Measurements from ENCODE around the gene PLXNA4. TPM values are rescaled to one million over a fixed set of nuclear protein-coding genes. Genes with fewer than 3 reads are reported as not detected.

Gene PLXNA4
- total RNA-seq, 1 experiment from 2014 or later, result 0.10 TPM

DNA sequence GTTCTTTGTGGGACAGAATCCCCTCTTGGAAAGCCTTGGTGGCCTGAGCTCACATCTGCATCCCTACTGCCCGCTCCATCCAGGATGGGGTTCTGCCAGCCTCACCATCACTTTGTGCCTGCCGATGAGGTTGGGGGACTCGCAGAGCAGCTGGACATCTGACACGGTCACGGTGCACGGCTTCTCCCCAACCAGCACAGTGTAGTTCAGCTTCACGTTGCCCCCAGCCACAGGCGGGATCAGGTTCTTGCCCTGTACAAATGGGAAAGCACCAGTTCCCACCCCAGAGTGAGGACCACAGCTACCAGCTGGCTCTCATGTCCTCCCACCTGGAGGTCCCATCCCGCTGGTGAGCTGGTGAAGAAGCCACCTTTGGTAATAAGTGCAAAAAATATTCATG is 395.8 kb downstream of the PLXNA4 start:
- ATAC-seq (no peak), DNase-seq (ENCODE audit: low read depth, low spot score) (no peak)
- ChIA-PET POLR2A (no interaction called here), CTCF (no interaction called here)
- in situ Hi-C loops (cut with HindIII; ENCODE audit: low pct_unique_long_range_greater_than_20kb, low sequenced_read_pairs), result no loop called here
- no TSS peak for BruUV-seq (replicated peaks)
- intact Hi-C loops (cut with micrococcal nuclease; ENCODE audit: unreplicated experiment), result no loop called here
- no peak overlapping the region for H3K4me3 ChIP-seq (ENCODE audit: low read depth in 2 of 2, low read length in 2 of 2)
- H3K4me1 ChIP-seq (ENCODE audit: control insufficient read depth, insufficient read depth, low read length), result no peaks in the 10 kb centered on the region
- H3K9me3 ChIP-seq (ENCODE audit: control insufficient read depth, insufficient read depth, low read depth, low read length), result no peaks in the 10 kb centered on the region
- H3K36me3 ChIP-seq (ENCODE audit: control insufficient read depth, insufficient read depth, low read length), result no peaks in the 10 kb centered on the region
- TF ChIP-seq SIN3A (IDR thresholded peaks at IDR 0.05; ENCODE audit: borderline replicate concordance, insufficient read depth, low read depth, low read length), result no peak
- TF ChIP-seq, protein P1, sequence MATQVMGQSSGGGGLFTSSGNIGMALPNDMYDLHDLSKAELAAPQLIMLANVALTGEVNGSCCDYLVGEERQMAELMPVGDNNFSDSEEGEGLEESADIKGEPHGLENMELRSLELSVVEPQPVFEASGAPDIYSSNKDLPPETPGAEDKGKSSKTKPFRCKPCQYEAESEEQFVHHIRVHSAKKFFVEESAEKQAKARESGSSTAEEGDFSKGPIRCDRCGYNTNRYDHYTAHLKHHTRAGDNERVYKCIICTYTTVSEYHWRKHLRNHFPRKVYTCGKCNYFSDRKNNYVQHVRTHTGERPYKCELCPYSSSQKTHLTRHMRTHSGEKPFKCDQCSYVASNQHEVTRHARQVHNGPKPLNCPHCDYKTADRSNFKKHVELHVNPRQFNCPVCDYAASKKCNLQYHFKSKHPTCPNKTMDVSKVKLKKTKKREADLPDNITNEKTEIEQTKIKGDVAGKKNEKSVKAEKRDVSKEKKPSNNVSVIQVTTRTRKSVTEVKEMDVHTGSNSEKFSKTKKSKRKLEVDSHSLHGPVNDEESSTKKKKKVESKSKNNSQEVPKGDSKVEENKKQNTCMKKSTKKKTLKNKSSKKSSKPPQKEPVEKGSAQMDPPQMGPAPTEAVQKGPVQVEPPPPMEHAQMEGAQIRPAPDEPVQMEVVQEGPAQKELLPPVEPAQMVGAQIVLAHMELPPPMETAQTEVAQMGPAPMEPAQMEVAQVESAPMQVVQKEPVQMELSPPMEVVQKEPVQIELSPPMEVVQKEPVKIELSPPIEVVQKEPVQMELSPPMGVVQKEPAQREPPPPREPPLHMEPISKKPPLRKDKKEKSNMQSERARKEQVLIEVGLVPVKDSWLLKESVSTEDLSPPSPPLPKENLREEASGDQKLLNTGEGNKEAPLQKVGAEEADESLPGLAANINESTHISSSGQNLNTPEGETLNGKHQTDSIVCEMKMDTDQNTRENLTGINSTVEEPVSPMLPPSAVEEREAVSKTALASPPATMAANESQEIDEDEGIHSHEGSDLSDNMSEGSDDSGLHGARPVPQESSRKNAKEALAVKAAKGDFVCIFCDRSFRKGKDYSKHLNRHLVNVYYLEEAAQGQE (IDR thresholded peaks at IDR 0.05; ENCODE audit: insufficient read depth in 1 of 2, low read depth in 2 of 2, low read length in 1 of 2), result no peak
- no peak for TF ChIP-seq POLR2AphosphoS5 (IDR thresholded peaks at IDR 0.05; ENCODE audit: low read depth, low read length)
- no peak for TF ChIP-seq TCF7L2 (IDR thresholded peaks at IDR 0.05; ENCODE audit: low read depth, low read length)
- TF ChIP-seq, protein P2, sequence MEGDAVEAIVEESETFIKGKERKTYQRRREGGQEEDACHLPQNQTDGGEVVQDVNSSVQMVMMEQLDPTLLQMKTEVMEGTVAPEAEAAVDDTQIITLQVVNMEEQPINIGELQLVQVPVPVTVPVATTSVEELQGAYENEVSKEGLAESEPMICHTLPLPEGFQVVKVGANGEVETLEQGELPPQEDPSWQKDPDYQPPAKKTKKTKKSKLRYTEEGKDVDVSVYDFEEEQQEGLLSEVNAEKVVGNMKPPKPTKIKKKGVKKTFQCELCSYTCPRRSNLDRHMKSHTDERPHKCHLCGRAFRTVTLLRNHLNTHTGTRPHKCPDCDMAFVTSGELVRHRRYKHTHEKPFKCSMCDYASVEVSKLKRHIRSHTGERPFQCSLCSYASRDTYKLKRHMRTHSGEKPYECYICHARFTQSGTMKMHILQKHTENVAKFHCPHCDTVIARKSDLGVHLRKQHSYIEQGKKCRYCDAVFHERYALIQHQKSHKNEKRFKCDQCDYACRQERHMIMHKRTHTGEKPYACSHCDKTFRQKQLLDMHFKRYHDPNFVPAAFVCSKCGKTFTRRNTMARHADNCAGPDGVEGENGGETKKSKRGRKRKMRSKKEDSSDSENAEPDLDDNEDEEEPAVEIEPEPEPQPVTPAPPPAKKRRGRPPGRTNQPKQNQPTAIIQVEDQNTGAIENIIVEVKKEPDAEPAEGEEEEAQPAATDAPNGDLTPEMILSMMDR (IDR thresholded peaks at IDR 0.05), result no peak
- H3K27me3 ChIP-seq (ENCODE audit: control insufficient read depth, insufficient read depth, low read length), result no peaks in the 10 kb centered on the region; the same call in 1 of the 2 replicates
- no peak overlapping the region for H3K27ac ChIP-seq (ENCODE audit: low read length)

DNA sequence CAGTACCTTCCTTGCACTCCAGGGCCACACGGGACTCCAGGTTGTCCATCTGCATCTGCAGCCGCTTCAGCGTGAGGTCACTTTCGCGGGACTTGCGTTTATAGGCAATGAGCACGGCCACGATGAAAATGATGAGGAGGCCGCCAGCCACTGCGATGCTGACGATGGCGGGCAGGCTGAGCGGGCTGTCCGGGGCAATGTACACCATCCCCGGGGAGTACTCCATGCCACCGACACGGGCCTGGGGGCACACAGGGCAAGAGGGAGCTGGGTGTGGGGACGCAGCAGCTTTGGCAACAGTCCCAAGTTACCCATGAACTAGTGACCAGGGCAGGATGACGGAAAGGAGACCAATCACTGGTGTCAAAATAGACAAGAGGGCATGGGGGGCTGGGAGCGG is 396.6 kb downstream of the PLXNA4 start:
- H3K4me1 ChIP-seq (ENCODE audit: control insufficient read depth, insufficient read depth, low read length), result no peaks in the 10 kb centered on the region
- H3K27me3 ChIP-seq (ENCODE audit: control insufficient read depth, insufficient read depth, low read length), result no peaks in the 10 kb centered on the region; the same call in 1 of the 2 replicates
- in situ Hi-C loops (cut with HindIII; ENCODE audit: low pct_unique_long_range_greater_than_20kb, low sequenced_read_pairs) (no loop called here), intact Hi-C loops (cut with micrococcal nuclease; ENCODE audit: unreplicated experiment) (no loop called here)
- no peak overlapping the region for H3K27ac ChIP-seq (ENCODE audit: low read length)
- no peaks in the 10 kb centered on the region for H3K9me3 ChIP-seq (ENCODE audit: control insufficient read depth, insufficient read depth, low read depth, low read length)
- CTCF ChIA-PET, result no interaction called here
- POLR2A ChIA-PET, result no interaction called here
- DNase-seq (ENCODE audit: low read depth, low spot score) (no peak), ATAC-seq (no peak)
- no TSS peak for BruUV-seq (replicated peaks)
- no peak for TF ChIP-seq TCF7L2 (IDR thresholded peaks at IDR 0.05; ENCODE audit: low read depth, low read length)
- TF ChIP-seq, protein P2 (IDR thresholded peaks at IDR 0.05), result no peak
- TF ChIP-seq, protein P1 (IDR thresholded peaks at IDR 0.05; ENCODE audit: insufficient read depth in 1 of 2, low read depth in 2 of 2, low read length in 1 of 2), result no peak
- TF ChIP-seq SIN3A (IDR thresholded peaks at IDR 0.05; ENCODE audit: borderline replicate concordance, insufficient read depth, low read depth, low read length), result no peak
- no peak for TF ChIP-seq POLR2AphosphoS5 (IDR thresholded peaks at IDR 0.05; ENCODE audit: low read depth, low read length)
- H3K4me3 ChIP-seq (ENCODE audit: low read depth in 2 of 2, low read length in 2 of 2), result no peak overlapping the region
- H3K36me3 ChIP-seq (ENCODE audit: control insufficient read depth, insufficient read depth, low read length), result no peaks in the 10 kb centered on the region

Measured in Panc1 (cell line).